SK-N-SH (cell line): ENCODE measurements around the gene TSC2. TPM values are rescaled to one million over a fixed set of nuclear protein-coding genes. Genes with fewer than 3 reads are reported as not detected.
"Not testable (repeated sequence)": the region's sequence is repeated elsewhere in the genome, so short reads cannot be mapped to it uniquely, and the experiment has no call there.

ENCODE experiments used
- CTCF ChIA-PET: fragments of 300-600, 350-600 bp; formaldehyde crosslinking; extraction: SDS; loops from one replicate; lab custom pipeline; 2021; lab: Yijun Ruan, JAX
- POLR2A ChIA-PET: fragments of 350-600 bp; sonication (Branson Sonifier 250); formaldehyde crosslinking; extraction: SDS; loops from one replicate; lab custom pipeline; 2020; ENCODE audit warnings: antibody characterized with exemption, inconsistent platforms; lab: Yijun Ruan, JAX
- DNase-seq: peaks from one replicate; pipeline ENCODE4 v3.0.0; 2012
- H2AFZ ChIP-seq: fragments of 200-600 bp; sonication (generic); 2 replicates; pipeline ENCODE4 v1.8.1; 2016; ENCODE audit warnings: antibody characterized with exemption, mild to moderate bottlenecking, low read depth
- H3F3A ChIP-seq: fragments of 200-600 bp; sonication (generic); replicated peaks from 2 replicates; pipeline ENCODE3; 2016; ENCODE audit warnings: antibody characterized with exemption, mild to moderate bottlenecking; ENCODE audit not compliant: insufficient read depth
- H3K27ac ChIP-seq, 2 experiments: fragments of 200-500 bp in 1 of 2; fragments of 200-600 bp in 1 of 2; sonication (Bioruptor generic) in 1 of 2; sonication (generic), shearing (Covaris generic) in 1 of 2; 2 replicates each; pipeline versions ENCODE4 v1.5.1 to v1.6.1; 2014 to 2016; ENCODE audit warnings: low read depth in 2 of 2, inconsistent platforms in 1 of 2, low read length in 1 of 2, mild to moderate bottlenecking in 1 of 2, mixed read lengths in 1 of 2
- H3K27me3 ChIP-seq: fragments of 200-600 bp; sonication (generic), shearing (Covaris generic); 2 replicates; pipeline ENCODE4 v1.6.1; 2016; ENCODE audit warnings: mixed run types; ENCODE audit not compliant: insufficient read depth
- H3K36me3 ChIP-seq, 2 experiments: fragments of 200-500 bp in 1 of 2; fragments of 200-600 bp in 1 of 2; sonication (Bioruptor generic) in 1 of 2; sonication (generic) in 1 of 2; replicated peaks in 1 of 2; 2 replicates each; pipeline versions ENCODE3 to v1.5.1; 2014 to 2016; ENCODE audit warnings: low read length in 1 of 2, mild to moderate bottlenecking in 1 of 2; ENCODE audit not compliant: insufficient read depth in 2 of 2, control insufficient read depth in 1 of 2
- H3K4me1 ChIP-seq, 2 experiments: fragments of 200-500 bp in 1 of 2; fragments of 200-600 bp in 1 of 2; sonication (Bioruptor generic) in 1 of 2; sonication (generic), shearing (Covaris generic) in 1 of 2; 2 replicates each; pipeline versions ENCODE4 v1.5.1 to v1.6.1; 2014 to 2016; ENCODE audit warnings: low read depth in 1 of 2, low read length in 1 of 2, mixed run types in 1 of 2; ENCODE audit not compliant: insufficient read depth in 2 of 2, control insufficient read depth in 1 of 2
- H3K4me2 ChIP-seq: fragments of 200-600 bp; sonication (generic), shearing (Covaris generic); 2 replicates; pipeline ENCODE4 v1.6.1; 2017; ENCODE audit warnings: mixed run types
- H3K4me3 ChIP-seq, 2 experiments: fragments of 200-500 bp in 1 of 2; fragments of 200-600 bp in 1 of 2; sonication (Bioruptor generic) in 1 of 2; sonication (generic), shearing (Covaris generic) in 1 of 2; 2 replicates each; pipeline versions ENCODE4 v1.5.1 to v1.8.1; 2014 to 2016; ENCODE audit warnings: low read depth in 2 of 2, inconsistent platforms in 1 of 2, low read length in 1 of 2, mild to moderate bottlenecking in 1 of 2, mixed read lengths in 1 of 2, moderate library complexity in 1 of 2
- H3K79me2 ChIP-seq: fragments of 200-600 bp; sonication (generic); 2 replicates; pipeline ENCODE4 v1.8.1; 2017; ENCODE audit warnings: mild to moderate bottlenecking; ENCODE audit not compliant: insufficient read depth
- H3K9ac ChIP-seq: fragments of 200-600 bp; sonication (generic); 2 replicates; pipeline ENCODE4 v1.6.1; 2017; ENCODE audit warnings: mixed run types
- H3K9me2 ChIP-seq: fragments of 200-600 bp; sonication (generic); 2 replicates; pipeline ENCODE4 v1.6.1; 2017; ENCODE audit warnings: mixed run types
- H3K9me3 ChIP-seq: fragments of 200-600 bp; sonication (generic); 2 replicates; pipeline ENCODE4 v1.6.1; 2017; ENCODE audit warnings: mixed run types, mild to moderate bottlenecking, moderate library complexity
- H4K20me1 ChIP-seq: fragments of 200-600 bp; sonication (generic); 2 replicates; pipeline ENCODE4 v1.6.1; 2017; ENCODE audit warnings: mild to moderate bottlenecking, mixed run types; ENCODE audit not compliant: insufficient read depth
- WGBS: methylation state at CpG from one replicate; pipeline ENCODE4 v1.1.6; 2017; ENCODE audit warnings: low lambda C conversion rate; 5-methylcytosine and 5-hydroxymethylcytosine counted together
- polyA plus RNA-seq, 3 experiments: library from polyadenylated mRNA; depleted of rRNA; stranded (reverse); fragments of >200 nt; gene quantifications; 2 replicates each; pipeline ENCODE4 v1.2.3, GENCODE V29; 2012

TSC2 gene
- polyA plus RNA-seq, 1 of the 3 experiments (the other 2 are of a cell fraction) = 96.1 TPM

GRCh38 chr16:2111009-2111353, 63.2 kb downstream of the TSC2 start:
- CTCF ChIA-PET, DNase-seq, H3K9me3 ChIP-seq, H3K9ac ChIP-seq, H3K79me2 ChIP-seq, H3F3A ChIP-seq, H3K9me2 ChIP-seq, H3K27ac ChIP-seq, H3K4me2 ChIP-seq, H3K4me1 ChIP-seq, H3K27me3 ChIP-seq, H4K20me1 ChIP-seq, H2AFZ ChIP-seq, H3K4me3 ChIP-seq, POLR2A ChIA-PET: not testable (repeated sequence)
- peaks cover 0 to 30% of the 10 kb centered on the region in 2 experiments for H3K36me3 ChIP-seq
- WGBS = 98% methylated on average over 16 of the region's 36 CpGs

- H3K9me3 ChIP-seq, H3K4me3 ChIP-seq, H2AFZ ChIP-seq, H3K27me3 ChIP-seq, POLR2A ChIA-PET, H3K79me2 ChIP-seq, H3K4me1 ChIP-seq, H3K27ac ChIP-seq, CTCF ChIA-PET, H3F3A ChIP-seq, H3K9me2 ChIP-seq, H3K4me2 ChIP-seq, H3K9ac ChIP-seq, DNase-seq, H4K20me1 ChIP-seq: not testable (repeated sequence)
- peaks cover 0 to 30% of the 10 kb centered on the region in 2 experiments for H3K36me3 ChIP-seq
- 86% methylated on average over 8 of the region's 65 CpGs for WGBS
Observed at GRCh38 chr16:2111412-2112335, 63.9 kb downstream of the TSC2 start.

GRCh38 chr16:2112539-2113106, 64.8 kb downstream of the TSC2 start:
- H3K4me3 ChIP-seq, H3K79me2 ChIP-seq, H3K4me2 ChIP-seq, H2AFZ ChIP-seq, POLR2A ChIA-PET, H4K20me1 ChIP-seq, H3K9me2 ChIP-seq, H3F3A ChIP-seq, H3K27me3 ChIP-seq, H3K4me1 ChIP-seq, H3K27ac ChIP-seq, H3K9me3 ChIP-seq, CTCF ChIA-PET, H3K9ac ChIP-seq, DNase-seq: not testable (repeated sequence)
- H3K36me3 ChIP-seq = peaks cover 0 to 30% of the 10 kb centered on the region in 2 experiments
- 85% methylated on average over 6 of the region's 30 CpGs for WGBS

DNA sequence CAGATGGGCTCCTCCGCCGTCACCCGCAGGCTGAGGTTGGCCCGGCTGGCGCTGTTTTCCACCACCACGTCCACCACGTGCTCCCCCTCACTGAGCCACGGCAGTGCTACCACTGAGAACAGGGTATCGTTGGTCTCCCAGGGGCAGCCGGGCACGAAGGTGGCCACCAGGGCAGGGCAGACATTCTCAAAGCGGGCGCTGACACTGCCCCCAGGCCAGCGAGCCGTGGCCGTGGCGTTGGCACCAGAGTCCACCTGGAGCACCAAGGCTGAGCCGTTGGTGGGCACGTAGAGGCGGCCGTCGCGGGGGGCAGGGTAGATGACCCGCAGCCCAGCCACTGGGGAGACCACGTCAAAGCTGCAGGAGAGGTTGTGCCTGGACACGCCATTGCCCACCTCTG, 66.4 kb downstream of the TSC2 start:
- H3K79me2 ChIP-seq, H2AFZ ChIP-seq, H3K27me3 ChIP-seq, H3K27ac ChIP-seq, H3K4me2 ChIP-seq, POLR2A ChIA-PET, DNase-seq, H3K9ac ChIP-seq, H3F3A ChIP-seq, H4K20me1 ChIP-seq, H3K9me3 ChIP-seq, H3K4me1 ChIP-seq, CTCF ChIA-PET, H3K9me2 ChIP-seq, H3K4me3 ChIP-seq: not testable (repeated sequence)
- peaks cover 0 to 24% of the 10 kb centered on the region in 2 experiments for H3K36me3 ChIP-seq
- WGBS = 92% methylated on average over 8 of the region's 26 CpGs

- H3K4me3 ChIP-seq, H3K9me3 ChIP-seq, DNase-seq, H3K4me1 ChIP-seq, H2AFZ ChIP-seq, H3K4me2 ChIP-seq, H3K27ac ChIP-seq, H3F3A ChIP-seq, H3K9me2 ChIP-seq, H3K79me2 ChIP-seq, H3K27me3 ChIP-seq, H4K20me1 ChIP-seq, H3K9ac ChIP-seq: not testable (repeated sequence)
- 95% methylated on average over 17 of the region's 34 CpGs for WGBS
- CTCF ChIA-PET = interaction anchor here (0.6 kb wide), 1 partner anchor 123 kb away, joined by 3 read pairs; no protein-coding TSS in a partner anchor
- peaks cover 0 to 19% of the 10 kb centered on the region in 2 experiments for H3K36me3 ChIP-seq
- POLR2A ChIA-PET = interaction anchor here (0.6 kb wide), 1 partner anchor 213 kb away, joined by 3 read pairs; no protein-coding TSS in a partner anchor
Observed at GRCh38 chr16:2114885-2115590, 67.3 kb downstream of the TSC2 start.
